Thyroid gland (tissue), 4 donors: ENCODE measurements around the gene KDM2B. TPM values are rescaled to one million over a fixed set of nuclear protein-coding genes. Genes with fewer than 3 reads are reported as not detected.

ENCODE experiments used
- DNase-seq, 2 donors: peaks; one replicate each; pipeline ENCODE4 v3.0.0-alpha.2; 2019
- H3K27ac ChIP-seq, 3 donors: fragments of 200-600 bp; sonication (generic); 1 replicate in 2 of 3; 2 replicates in 1 of 3; pipeline ENCODE4 v1.5.1; 2016 to 2019; ENCODE audit warnings: mild to moderate bottlenecking in 1 of 3, moderate library complexity in 1 of 3
- H3K27me3 ChIP-seq: fragments of 200-600 bp; sonication (generic); one replicate; pipeline ENCODE4 v1.5.1; 2019
- H3K36me3 ChIP-seq, 2 donors: fragments of 200-600 bp; sonication (generic); one replicate each; pipeline ENCODE4 v1.5.1; 2016 to 2019
- H3K4me1 ChIP-seq, 2 donors: fragments of 200-600 bp; sonication (generic); one replicate each; pipeline ENCODE4 v1.5.1; 2017 to 2019
- H3K4me3 ChIP-seq, 3 donors: fragments of 200-600 bp; sonication (generic); replicated peaks in 1 of 3; 1 replicate in 2 of 3; 2 replicates in 1 of 3; pipeline ENCODE4 v1.5.1; 2016; ENCODE audit warnings: mild to moderate bottlenecking in 1 of 3
- H3K9me3 ChIP-seq: fragments of 200-600 bp; sonication (generic); one replicate; pipeline ENCODE4 v1.5.1; 2017
- POLR2A ChIP-seq, 2 donors: fragments of 450-650 bp; IDR thresholded peaks; one replicate each; pipeline ENCODE4 v1.6.1; 2017; ENCODE audit warnings: antibody characterized with exemption in 2 of 2, mild to moderate bottlenecking in 2 of 2, moderate library complexity in 1 of 2
- WGBS, 2 donors: methylation state at CpG; one replicate each; pipeline ENCODE4 v1.1.5; 2017; 5-methylcytosine and 5-hydroxymethylcytosine counted together
- intact Hi-C: fragments of 100-400 bp; cut with DNase I; formaldehyde crosslinking; loops from one replicate; pipeline ENCODE4 v1.15.1; 2023
- total RNA-seq, 4 donors: library from RNA; depleted of rRNA; stranded (reverse); fragments of >200 nt; gene quantifications; one replicate each; pipeline ENCODE4 v1.2.3, GENCODE V29; 2016
- TF ChIP-seq, protein P1 (sequence below), 6 experiments: fragments of 200-600 bp in 3 of 6; fragments of 450-650 bp in 3 of 6; sonication (generic) in 3 of 6; IDR thresholded peaks; one replicate each; pipeline ENCODE4 v1.5.1; 2016 to 2019; ENCODE audit warnings: antibody characterized with exemption in 6 of 6, mild to moderate bottlenecking in 2 of 6, inconsistent platforms in 1 of 6, moderate library complexity in 1 of 6

KDM2B gene
- total RNA-seq, 4 donors from 2014 or later: 15.5 to 32.1 (median 21.2) TPM

DNA sequence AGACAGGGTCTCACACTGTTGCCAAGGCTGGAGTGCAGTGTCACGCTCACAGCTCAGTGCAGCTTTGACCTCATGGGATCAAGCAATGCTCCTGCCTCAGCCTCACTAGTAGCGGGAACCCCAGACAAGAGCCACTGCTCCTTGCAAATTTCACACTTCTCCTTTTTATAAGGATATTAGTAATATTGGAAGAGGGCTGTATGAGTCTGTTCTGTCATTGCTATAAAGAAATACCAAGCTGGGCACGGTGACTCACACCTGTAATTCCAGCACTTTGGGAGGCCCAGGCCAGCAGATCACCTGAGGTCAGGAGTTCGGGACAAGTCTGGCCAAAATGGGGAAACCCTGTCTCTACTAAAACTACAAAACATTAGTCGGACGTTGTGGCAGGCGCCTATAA, 32.6 kb upstream of the KDM2B start:
- intact Hi-C loops: no loop called here
- Histone ChIP-seq H3K4me3 (no peak overlapping the region), H3K27me3 (no peaks in the 10 kb centered on the region), H3K27ac (no peak overlapping the region), H3K36me3 (no peaks in the 10 kb centered on the region), H3K4me1 (no peaks in the 10 kb centered on the region), H3K9me3 (no peaks in the 10 kb centered on the region)
- 95 to 97% methylated on average over 7 of the region's 7 CpGs for WGBS, 2 donors
- TF ChIP-seq POLR2A (IDR thresholded peaks at IDR 0.05): no peak
- TF ChIP-seq, protein P1, sequence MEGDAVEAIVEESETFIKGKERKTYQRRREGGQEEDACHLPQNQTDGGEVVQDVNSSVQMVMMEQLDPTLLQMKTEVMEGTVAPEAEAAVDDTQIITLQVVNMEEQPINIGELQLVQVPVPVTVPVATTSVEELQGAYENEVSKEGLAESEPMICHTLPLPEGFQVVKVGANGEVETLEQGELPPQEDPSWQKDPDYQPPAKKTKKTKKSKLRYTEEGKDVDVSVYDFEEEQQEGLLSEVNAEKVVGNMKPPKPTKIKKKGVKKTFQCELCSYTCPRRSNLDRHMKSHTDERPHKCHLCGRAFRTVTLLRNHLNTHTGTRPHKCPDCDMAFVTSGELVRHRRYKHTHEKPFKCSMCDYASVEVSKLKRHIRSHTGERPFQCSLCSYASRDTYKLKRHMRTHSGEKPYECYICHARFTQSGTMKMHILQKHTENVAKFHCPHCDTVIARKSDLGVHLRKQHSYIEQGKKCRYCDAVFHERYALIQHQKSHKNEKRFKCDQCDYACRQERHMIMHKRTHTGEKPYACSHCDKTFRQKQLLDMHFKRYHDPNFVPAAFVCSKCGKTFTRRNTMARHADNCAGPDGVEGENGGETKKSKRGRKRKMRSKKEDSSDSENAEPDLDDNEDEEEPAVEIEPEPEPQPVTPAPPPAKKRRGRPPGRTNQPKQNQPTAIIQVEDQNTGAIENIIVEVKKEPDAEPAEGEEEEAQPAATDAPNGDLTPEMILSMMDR (IDR thresholded peaks at IDR 0.05): no peak
- no peak for DNase-seq

- intact Hi-C loops: no loop called here
- no peaks in the 10 kb centered on the region for H3K9me3 ChIP-seq
- WGBS, 2 donors: 75 to 100% methylated on average over 1 to 2 of the region's 2 CpGs
- no peaks in the 10 kb centered on the region for H3K36me3 ChIP-seq
- no peaks in the 10 kb centered on the region for H3K4me1 ChIP-seq
- no peak overlapping the region for H3K27ac ChIP-seq
- TF ChIP-seq POLR2A (IDR thresholded peaks at IDR 0.05): no peak
- TF ChIP-seq, protein P1 (IDR thresholded peaks at IDR 0.05): no peak
- no peaks in the 10 kb centered on the region for H3K27me3 ChIP-seq
- H3K4me3 ChIP-seq: no peak overlapping the region
- DNase-seq: no peak
Measured at GRCh38 chr12:121611306-121611705, 30.5 kb upstream of the KDM2B start.

DNA sequence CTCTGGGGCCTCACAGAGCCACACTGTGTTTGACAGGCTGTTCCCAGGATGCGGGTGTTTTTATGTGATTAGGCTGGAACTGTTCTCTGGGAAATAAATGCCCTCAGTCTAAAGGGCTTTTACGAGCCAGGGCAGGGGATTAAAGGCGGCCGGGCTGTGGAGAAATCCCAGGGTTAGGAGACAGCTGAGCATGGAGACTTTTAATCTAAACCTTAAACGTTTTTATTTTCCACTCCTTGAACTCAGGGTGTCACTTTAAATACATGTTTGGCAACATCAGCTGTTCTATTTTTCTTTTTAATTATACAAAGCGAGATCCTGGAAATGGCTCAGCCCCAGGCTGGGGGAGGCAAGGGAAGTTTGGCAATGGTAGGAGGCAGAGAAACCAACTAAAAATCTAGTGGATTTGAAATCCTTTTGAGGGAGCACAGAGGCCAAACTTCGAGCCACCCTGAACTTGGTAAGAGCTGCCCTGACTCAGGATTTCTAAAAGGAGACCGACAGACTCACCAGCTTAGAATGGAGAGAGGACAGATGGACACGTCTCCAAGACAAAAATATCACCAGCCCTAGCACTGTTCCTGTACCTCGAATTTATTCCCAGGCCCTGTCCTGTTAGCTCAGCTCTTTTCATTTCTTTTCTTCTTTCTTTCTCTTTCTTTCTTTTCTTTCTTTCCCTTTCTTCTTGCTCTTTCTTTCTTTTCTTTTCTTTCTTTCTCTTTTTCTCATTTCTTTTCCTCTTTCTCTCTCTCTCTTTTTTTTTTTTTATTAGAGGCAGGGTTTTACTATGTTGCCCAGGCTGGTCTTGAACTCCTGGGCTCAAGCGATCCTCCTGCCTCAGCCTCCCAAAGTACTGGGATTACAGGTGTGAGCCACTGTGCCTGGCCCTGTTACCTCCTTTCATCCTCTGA, 29.7 kb upstream of the KDM2B start:
- H3K4me3 ChIP-seq: no peak overlapping the region
- intact Hi-C loops: no loop called here

GRCh38 chr12:121608301-121608700, 27.5 kb upstream of the KDM2B start:
- no peaks in the 10 kb centered on the region for H3K4me1 ChIP-seq
- H3K36me3 ChIP-seq: no peaks in the 10 kb centered on the region
- no peaks in the 10 kb centered on the region for H3K9me3 ChIP-seq
- intact Hi-C loops: no loop called here
- H3K4me3 ChIP-seq: no peak overlapping the region
- 91 to 92% methylated on average over 6 of the region's 6 CpGs for WGBS, 2 donors
- no peak overlapping the region for H3K27ac ChIP-seq
- TF ChIP-seq, protein P1 (IDR thresholded peaks at IDR 0.05): no peak
- no peak for TF ChIP-seq POLR2A (IDR thresholded peaks at IDR 0.05)
- DNase-seq: no peak
- no peaks in the 10 kb centered on the region for H3K27me3 ChIP-seq

More for the DNA sequence above, 29.7 kb upstream of the KDM2B start:
- no peak for DNase-seq
- no peak for TF ChIP-seq POLR2A (IDR thresholded peaks at IDR 0.05)
- TF ChIP-seq, protein P1 (IDR thresholded peaks at IDR 0.05): no peak
- H3K27ac ChIP-seq: no peak overlapping the region
- WGBS, 2 donors: 53 to 56% methylated on average over 11 of the region's 11 CpGs
- H3K36me3 ChIP-seq: no peaks in the 10 kb centered on the region
- H3K9me3 ChIP-seq: no peaks in the 10 kb centered on the region
- no peaks in the 10 kb centered on the region for H3K27me3 ChIP-seq
- H3K4me1 ChIP-seq: no peaks in the 10 kb centered on the region

DNA sequence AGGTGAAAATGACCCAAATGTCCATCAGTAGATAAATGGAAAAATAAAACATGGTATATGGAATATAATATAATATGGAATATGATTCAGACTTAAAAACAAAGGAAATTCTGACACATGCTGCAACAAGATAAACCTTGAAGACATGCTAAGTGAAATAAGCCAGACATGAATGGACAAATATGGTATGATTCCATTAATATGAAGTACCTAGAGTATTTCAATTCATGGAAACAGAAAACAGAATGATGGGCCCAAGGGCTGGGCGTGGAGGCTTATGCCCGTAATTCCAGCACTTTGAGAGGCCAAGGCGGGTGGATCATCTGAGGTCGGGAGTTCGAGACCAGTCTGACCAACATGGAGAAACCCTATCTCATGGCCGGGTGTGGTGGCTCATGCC, 22.8 kb upstream of the KDM2B start:
- DNase-seq: no peak
- Histone ChIP-seq H3K36me3 (no peaks in the 10 kb centered on the region), H3K4me1 (peaks cover 0 to 4% of the 10 kb centered on the region in 2 donors), H3K9me3 (no peaks in the 10 kb centered on the region), H3K27ac (no peak overlapping the region), H3K27me3 (no peaks in the 10 kb centered on the region), H3K4me3 (no peak overlapping the region)
- 86 to 94% methylated on average over 6 of the region's 6 CpGs for WGBS, 2 donors
- TF ChIP-seq, protein P1 (IDR thresholded peaks at IDR 0.05): no peak
- intact Hi-C loops: no loop called here
